Nephron (organoid): ENCODE results near the gene FBXO9.
A peak's percentile ranks its signal among the peaks of the same experiment; 100 is the strongest.

ENCODE experiments used
- H3K27ac Mint-ChIP-seq, 3 experiments: 2 replicates each; pipeline ENCODE4 v1.8.0; 2020; ENCODE audit warnings: mixed read lengths in 3 of 3, mild to moderate bottlenecking in 2 of 3, moderate library complexity in 1 of 3
- H3K27me3 Mint-ChIP-seq: 2 replicates; pipeline ENCODE4 v1.8.0; 2021; ENCODE audit warnings: low read depth, mild to moderate bottlenecking, moderate library complexity, mixed read lengths
- H3K36me3 Mint-ChIP-seq: 2 replicates; pipeline ENCODE4 v1.8.0; 2020; ENCODE audit warnings: low read depth, mixed read lengths
- H3K4me1 Mint-ChIP-seq: 2 replicates; pipeline ENCODE4 v1.8.0; 2020; ENCODE audit warnings: mixed read lengths
- H3K4me3 Mint-ChIP-seq, 3 experiments: 2 replicates each; pipeline ENCODE4 v1.8.0; 2020; ENCODE audit warnings: mild to moderate bottlenecking in 3 of 3, mixed read lengths in 3 of 3, moderate library complexity in 2 of 3
- H3K9me3 Mint-ChIP-seq: 2 replicates; pipeline ENCODE4 v1.8.0; 2020; ENCODE audit warnings: mixed read lengths
- TF ChIP-seq, protein P1 (sequence below), 3 experiments: fragments of 200-600 bp; sonication (generic); IDR thresholded peaks; one replicate each; pipeline ENCODE4 v1.5.0; 2021; ENCODE audit warnings: antibody characterized with exemption in 3 of 3; ENCODE audit not compliant: unreplicated experiment in 3 of 3

FBXO9 gene

DNA sequence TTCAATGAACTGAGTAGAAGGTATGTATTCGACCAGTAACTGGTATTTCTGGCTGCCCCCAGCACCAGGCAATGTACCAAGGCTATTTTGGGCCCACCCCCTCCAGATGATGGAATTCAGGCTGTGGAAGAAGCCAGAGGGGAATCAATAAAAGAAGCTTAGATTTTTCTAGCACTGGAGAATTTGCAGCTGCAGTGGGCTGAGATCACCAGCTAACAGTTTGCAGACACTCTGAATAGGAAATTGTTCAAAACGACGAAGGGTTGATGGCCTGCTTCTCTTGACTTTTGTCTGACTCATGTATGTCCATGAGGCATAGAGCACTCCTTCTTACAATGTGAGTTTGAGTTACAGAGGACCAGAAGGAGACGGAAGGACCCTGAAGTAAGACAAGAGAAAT is 32.4 kb upstream of the FBXO9 start:
- Mint-ChIP-seq H3K27me3 (no peaks in the 10 kb centered on the region), H3K4me1 (peaks cover 27% of the 10 kb centered on the region), H3K36me3 (peaks cover 76% of the 10 kb centered on the region), H3K9me3 (no peaks in the 10 kb centered on the region), H3K4me3 (no peak overlapping the region), H3K27ac (peak overlapping the region in 2 of 3 experiments; percentile 91 to 97)
- TF ChIP-seq, protein P1, sequence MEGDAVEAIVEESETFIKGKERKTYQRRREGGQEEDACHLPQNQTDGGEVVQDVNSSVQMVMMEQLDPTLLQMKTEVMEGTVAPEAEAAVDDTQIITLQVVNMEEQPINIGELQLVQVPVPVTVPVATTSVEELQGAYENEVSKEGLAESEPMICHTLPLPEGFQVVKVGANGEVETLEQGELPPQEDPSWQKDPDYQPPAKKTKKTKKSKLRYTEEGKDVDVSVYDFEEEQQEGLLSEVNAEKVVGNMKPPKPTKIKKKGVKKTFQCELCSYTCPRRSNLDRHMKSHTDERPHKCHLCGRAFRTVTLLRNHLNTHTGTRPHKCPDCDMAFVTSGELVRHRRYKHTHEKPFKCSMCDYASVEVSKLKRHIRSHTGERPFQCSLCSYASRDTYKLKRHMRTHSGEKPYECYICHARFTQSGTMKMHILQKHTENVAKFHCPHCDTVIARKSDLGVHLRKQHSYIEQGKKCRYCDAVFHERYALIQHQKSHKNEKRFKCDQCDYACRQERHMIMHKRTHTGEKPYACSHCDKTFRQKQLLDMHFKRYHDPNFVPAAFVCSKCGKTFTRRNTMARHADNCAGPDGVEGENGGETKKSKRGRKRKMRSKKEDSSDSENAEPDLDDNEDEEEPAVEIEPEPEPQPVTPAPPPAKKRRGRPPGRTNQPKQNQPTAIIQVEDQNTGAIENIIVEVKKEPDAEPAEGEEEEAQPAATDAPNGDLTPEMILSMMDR (IDR thresholded peaks at IDR 0.05; ENCODE audit: unreplicated experiment in 3 of 3) = no peak

DNA sequence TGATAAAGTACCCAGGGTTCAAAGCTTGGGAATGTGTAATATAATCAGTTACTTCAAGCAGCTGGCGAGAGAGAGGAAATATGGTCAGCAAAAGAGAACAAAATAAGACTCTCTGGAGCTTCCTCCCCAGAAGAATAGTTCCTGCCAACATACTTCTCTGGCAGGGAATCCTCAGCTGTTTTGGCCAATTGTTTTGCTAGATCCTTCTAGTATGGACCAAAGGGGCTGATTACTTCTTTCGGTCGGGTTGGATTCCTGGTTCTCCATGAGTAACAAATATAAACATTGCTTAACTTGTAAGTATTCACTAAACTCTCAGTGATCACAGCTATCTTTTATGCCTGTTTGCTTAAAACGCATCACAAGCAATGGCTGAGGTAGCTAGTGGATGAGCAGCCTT is 31.4 kb upstream of the FBXO9 start:
- TF ChIP-seq, protein P1 (IDR thresholded peaks at IDR 0.05; ENCODE audit: unreplicated experiment in 3 of 3) = no peak

DNA sequence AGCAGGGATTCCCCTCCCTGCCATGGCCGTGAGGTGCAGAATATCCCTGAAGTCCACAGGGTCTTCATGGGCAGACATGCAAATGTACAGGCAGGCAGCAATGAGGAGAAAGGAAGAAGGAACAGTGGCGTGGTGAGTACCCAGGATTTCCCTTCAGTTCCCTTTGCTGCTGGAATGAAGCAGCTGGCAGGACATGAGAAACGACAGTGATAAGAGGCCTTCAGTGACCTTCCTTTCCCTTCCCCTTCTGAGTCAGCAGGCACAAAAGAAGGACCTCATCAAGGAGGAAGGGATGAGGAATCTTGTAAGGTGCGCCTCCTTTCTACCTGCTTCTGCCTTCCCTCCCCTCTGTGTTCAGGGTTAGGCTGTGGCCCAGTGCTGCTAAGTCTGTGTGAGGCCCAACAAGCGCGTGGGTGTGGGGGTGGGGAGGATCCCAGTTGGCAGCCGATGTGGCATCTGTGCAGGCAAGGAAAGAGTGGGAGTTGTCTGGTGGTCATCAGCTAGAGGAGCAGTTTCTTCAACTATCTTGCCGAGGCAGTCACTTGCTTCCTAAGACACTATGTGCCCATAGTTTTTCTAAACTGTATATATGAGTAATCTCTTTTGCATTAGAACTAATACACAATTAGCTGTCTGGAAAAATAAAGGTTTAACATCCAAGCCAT is 29.5 kb upstream of the FBXO9 start:
- peaks cover 27% of the 10 kb centered on the region for H3K4me1 Mint-ChIP-seq
- TF ChIP-seq, protein P1 (IDR thresholded peaks at IDR 0.05; ENCODE audit: unreplicated experiment in 3 of 3) = no peak
- no peaks in the 10 kb centered on the region for H3K9me3 Mint-ChIP-seq
- H3K27me3 Mint-ChIP-seq = no peaks in the 10 kb centered on the region
- H3K27ac Mint-ChIP-seq = peak overlapping the region in 2 of 3 experiments; percentile 37 to 97
- no peak overlapping the region for H3K4me3 Mint-ChIP-seq
- H3K36me3 Mint-ChIP-seq = peaks cover 76% of the 10 kb centered on the region

More for the DNA sequence above, 31.4 kb upstream of the FBXO9 start:
- peaks cover 73% of the 10 kb centered on the region for H3K36me3 Mint-ChIP-seq
- no peaks in the 10 kb centered on the region for H3K9me3 Mint-ChIP-seq
- peak overlapping the region in 1 of 3 experiments; percentile 46 for H3K4me3 Mint-ChIP-seq
- H3K27ac Mint-ChIP-seq = peak overlapping the region; percentile 59 to 97 (median 91)
- H3K27me3 Mint-ChIP-seq = no peaks in the 10 kb centered on the region
- peaks cover 27% of the 10 kb centered on the region for H3K4me1 Mint-ChIP-seq

DNA sequence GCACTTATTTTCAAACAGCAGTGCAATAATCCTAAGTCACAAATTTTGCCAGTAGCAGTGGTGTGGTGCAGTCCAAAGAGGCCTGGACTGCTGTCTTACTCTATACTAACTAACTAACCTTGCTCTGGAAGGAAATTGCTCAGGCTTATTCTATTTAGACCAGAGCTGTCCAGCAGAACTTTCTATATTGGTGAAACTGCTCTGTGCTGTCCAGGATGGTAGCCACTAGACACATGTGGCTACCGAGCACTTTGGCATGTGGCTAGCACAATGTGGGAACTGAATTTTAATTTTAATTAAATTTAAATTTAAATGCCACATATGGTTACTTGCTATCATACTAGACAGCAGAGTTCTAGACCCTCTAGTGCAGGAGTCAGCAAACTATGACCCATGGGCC is 27.1 kb upstream of the FBXO9 start:
- Mint-ChIP-seq H3K4me3 (no peak overlapping the region), H3K4me1 (peaks cover 27% of the 10 kb centered on the region), H3K36me3 (peaks cover 73% of the 10 kb centered on the region), H3K27ac (no peak overlapping the region), H3K9me3 (no peaks in the 10 kb centered on the region), H3K27me3 (no peaks in the 10 kb centered on the region)
- TF ChIP-seq, protein P1 (IDR thresholded peaks at IDR 0.05; ENCODE audit: unreplicated experiment in 3 of 3) = no peak

DNA sequence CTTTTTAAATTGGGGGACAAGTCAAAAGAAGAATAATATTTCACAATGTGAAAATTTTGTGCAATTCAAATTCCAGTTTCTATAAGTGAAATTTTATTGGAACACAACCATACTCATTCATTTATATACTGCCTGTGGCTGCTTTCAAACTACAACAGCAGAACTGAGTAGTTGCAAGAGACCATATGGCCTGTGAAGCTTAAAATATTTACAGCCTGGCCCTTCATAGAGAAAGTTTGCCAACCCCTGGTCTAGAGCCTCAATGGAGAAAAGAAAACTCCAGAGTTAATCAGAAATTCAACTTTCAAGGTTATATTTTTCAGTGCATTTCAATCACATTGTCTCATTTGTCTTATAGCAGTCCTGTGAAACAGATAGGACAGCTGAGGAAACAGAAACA is 26.6 kb upstream of the FBXO9 start:
- H3K36me3 Mint-ChIP-seq = peaks cover 68% of the 10 kb centered on the region
- no peaks in the 10 kb centered on the region for H3K27me3 Mint-ChIP-seq
- no peak overlapping the region for H3K27ac Mint-ChIP-seq
- H3K9me3 Mint-ChIP-seq = no peaks in the 10 kb centered on the region
- peaks cover 25% of the 10 kb centered on the region for H3K4me1 Mint-ChIP-seq
- TF ChIP-seq, protein P1 (IDR thresholded peaks at IDR 0.05; ENCODE audit: unreplicated experiment in 3 of 3) = no peak
- H3K4me3 Mint-ChIP-seq = no peak overlapping the region

DNA sequence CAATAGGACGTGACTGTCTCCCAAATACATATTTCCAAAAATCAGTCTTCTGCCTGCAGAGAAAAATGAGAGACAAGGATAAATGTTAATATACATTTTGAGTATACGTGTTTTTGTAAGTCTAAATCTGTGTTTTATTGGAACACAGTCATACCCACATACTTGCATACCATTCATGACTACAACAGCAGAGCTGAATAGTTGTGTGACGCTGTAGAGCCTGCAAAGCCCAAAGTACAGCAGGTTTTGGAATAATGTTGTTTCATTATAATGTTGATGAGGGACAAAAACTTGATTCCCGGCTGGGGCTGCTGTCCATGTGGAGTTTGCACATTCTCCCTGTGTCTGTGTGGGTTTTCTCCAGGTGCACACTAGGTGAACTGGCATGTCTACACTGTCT is 23.8 kb upstream of the FBXO9 start:
- no peak overlapping the region for H3K4me3 Mint-ChIP-seq
- TF ChIP-seq, protein P1 (IDR thresholded peaks at IDR 0.05; ENCODE audit: unreplicated experiment in 3 of 3) = no peak
- H3K27me3 Mint-ChIP-seq = no peaks in the 10 kb centered on the region
- no peak overlapping the region for H3K27ac Mint-ChIP-seq
- no peaks in the 10 kb centered on the region for H3K9me3 Mint-ChIP-seq
- H3K4me1 Mint-ChIP-seq = peaks cover 22% of the 10 kb centered on the region
- H3K36me3 Mint-ChIP-seq = peaks cover 48% of the 10 kb centered on the region
